GM18511 (cell line): ENCODE results near the gene LACTBL1.
"Not testable (repeated sequence)": the region's sequence is repeated elsewhere in the genome, so short reads cannot be mapped to it uniquely, and the experiment has no call there.

Experiments used
- ATAC-seq: cut with Tn5 transposase; IDR thresholded peaks from one replicate; pipeline ENCODE4 v1.9.1; 2021; ENCODE audit warnings: mild to moderate bottlenecking, moderate library complexity; ENCODE audit not compliant: unreplicated experiment

Gene LACTBL1, protein sequence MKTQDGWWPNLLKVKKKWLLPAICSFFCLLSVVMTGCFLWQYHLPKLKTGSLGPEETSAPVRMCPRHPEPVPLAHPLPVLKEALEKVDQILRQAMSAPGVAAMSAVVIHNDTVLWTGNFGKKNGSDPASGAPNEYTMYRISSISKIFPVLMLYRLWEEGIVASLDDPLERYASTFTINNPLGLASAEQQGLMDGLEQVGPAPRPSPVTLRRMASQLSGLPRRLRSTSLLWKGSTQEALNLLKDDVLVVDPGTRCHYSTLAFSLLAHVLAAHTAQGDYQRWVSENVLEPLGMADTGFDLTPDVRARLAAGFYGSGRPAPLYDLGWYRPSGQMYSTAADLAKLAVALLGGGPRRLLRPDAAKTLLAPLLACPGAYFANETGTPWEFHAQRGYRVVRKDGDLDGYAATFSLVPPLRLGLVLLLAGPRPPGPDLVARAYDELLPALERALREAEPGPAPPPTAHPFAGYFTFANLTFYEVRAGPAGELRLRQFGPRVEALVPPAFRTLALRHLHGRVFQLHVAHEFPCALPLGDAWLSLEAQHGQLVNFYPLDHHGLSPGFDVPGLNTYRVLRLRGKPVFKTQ

DNA sequence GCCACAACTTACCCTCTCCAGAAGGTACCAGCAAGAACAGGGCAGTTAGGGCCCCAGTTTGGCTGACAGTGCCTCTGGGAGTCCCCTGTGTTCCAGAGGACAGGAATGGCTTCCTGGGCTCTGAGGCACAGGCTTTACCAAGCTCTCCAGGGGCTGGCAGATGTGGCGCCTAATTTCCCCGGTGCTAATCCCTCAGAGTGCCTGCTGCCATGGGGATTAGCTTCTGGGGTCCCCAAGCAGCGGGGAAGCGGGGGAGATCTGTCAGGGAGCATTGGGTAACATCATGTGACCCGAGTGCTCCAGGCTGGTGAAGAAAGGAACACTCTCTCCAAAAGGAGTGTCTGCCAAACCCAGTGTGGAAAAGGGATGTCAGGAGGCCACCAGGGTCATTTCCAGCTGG is at the start of gene LACTBL1:
Gene LACTBL1 (minus strand): TSS at position 107 of the 400 bp plus-strand sequence. CDS start 550 bp downstream, outside the sequence.
- no peak for ATAC-seq

DNA sequence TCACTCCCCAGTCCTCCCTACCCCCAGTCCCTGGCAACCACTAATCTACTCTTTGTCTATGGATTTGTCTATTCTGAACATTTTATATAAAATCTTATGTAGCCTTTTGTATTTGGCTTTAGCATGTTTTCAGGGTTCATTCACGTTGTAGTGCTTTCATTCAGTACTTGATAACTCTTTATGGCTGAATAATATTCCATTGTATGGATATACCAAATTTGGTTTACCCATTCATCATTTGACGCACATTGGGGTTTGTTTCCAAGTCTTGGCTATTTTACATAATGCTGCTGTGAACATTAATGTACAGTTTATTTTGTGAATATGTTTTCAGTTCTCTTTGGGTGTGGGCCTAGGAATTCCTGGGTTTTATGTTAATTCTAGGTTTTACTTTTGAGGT is 49.2 kb upstream of the LACTBL1 start:
- ATAC-seq: no peak

DNA sequence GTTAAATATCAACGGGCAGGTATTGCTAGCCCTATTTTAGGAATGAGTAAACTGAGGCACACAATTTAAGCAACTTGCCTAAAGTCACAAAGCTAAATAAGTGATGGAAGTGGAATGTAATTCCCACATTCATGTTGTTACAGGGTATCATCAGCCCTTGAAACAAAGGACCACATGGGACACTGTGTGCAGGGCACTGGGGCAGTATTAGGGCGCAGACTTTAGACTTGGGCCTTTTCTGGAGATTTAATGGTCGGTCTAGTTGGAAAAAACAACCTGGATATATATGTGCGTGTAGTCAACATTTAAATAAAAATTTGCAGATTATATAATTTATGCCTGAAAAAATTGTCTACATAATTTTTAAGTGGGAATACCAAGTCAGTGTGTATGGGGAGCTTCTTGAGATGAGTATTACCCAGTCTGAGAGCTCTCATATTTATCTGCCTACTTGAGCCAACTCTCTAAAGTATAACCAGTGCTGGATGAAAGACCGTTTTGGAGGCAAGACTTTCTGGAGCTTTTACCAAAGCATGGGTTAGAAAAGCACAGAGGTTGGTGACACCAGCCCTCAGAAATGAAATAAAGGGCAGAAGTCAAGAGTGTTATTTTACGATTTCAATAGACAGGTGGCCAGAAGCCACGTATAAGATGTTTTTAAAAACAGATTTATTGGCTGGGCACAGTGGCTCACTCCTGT is 48.2 kb upstream of the LACTBL1 start:
- ATAC-seq: no peak

DNA sequence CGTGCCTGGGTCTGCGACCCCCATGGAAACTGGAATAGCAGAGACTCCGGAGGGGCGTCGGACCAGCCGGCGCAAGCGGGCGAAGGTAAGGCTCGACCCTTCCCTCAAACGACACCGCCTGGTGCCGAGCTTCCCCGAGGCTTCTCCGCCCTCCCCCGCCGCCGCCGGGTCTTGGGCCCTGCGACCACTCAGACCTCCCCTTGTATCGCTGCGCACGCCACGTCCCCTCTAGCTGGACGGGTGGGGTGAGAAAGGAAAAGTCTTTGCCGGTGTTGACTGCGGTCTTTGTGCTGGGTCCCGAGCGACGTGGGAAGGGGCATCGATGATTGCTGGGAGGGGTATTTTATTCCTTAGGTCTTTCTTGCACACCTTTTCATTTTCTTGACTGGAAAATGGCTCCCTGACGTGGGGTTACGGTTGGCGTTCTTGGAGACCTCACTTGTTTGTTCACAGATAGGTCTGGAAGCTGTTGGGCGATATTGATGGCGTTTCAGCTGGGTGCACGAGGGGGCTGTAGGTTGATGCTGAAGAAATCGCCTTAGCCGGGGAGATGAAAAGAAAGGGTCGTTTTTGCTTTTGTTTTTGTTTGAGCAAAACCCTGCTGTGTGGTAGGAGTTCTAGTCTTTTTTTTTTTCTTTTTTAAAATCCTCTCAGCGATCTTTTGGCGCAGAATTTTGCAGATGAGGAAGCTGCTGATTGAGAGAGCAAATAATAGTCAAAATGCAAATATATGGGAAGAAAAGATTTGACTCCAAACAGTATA is 47.4 kb upstream of the LACTBL1 start:
- peak; percentile 33 for ATAC-seq

DNA sequence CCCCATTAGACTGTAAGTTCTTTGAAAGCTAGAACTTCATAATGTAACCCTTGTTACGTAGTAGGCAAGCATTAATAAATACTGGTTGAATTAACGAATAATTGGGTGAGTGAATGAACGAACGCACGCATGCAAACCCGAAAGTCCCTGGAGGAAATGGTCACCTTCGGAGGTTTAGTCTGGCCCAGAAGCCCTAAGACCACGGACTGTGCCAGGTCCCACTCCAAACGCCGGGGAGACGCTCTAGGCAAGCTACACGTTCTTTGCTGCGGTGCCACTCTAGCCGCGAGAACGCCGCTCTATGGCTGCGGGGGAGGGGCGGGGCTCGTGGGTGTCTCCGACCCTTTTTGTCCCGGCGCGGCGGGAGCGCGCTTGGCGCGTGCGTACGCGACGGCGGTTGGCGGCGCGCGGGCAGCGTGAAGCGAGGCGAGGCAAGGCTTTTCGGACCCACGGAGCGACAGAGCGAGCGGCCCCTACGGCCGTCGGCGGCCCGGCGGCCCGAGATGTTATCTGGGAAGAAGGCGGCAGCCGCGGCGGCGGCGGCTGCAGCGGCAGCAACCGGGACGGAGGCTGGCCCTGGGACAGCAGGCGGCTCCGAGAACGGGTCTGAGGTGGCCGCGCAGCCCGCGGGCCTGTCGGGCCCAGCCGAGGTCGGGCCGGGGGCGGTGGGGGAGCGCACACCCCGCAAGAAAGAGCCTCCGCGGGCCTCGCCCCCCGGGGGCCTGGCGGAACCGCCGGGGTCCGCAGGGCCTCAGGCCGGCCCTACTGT is 46.6 kb upstream of the LACTBL1 start, which contains the start of gene KDM1A:
Gene KDM1A (plus strand): TSS at position 375 of the 769 bp plus-strand sequence. CDS start 129 bp downstream, at position 504.
- peak; percentile 91 for ATAC-seq

DNA sequence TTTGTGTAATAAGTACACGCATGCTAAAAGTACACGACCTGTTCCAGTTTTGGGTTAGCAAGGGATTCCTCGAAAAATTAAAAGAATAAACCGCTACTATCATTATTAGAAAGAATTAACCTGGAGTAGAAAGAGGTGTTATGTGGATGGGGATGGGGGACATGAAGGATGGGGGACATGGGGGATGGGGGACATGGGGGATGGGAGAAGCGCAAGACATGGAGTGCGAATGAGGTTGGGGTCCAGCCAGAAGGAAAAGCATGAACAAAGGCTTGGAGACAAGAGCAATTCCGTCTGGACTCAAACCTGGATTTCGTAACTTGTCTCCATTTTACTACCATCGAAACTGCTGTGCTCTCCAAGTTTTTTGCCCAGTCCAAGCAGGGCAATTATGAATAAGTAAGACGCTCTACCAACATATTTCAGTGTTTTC is 46.0 kb upstream of the LACTBL1 start:
- no peak for ATAC-seq

DNA sequence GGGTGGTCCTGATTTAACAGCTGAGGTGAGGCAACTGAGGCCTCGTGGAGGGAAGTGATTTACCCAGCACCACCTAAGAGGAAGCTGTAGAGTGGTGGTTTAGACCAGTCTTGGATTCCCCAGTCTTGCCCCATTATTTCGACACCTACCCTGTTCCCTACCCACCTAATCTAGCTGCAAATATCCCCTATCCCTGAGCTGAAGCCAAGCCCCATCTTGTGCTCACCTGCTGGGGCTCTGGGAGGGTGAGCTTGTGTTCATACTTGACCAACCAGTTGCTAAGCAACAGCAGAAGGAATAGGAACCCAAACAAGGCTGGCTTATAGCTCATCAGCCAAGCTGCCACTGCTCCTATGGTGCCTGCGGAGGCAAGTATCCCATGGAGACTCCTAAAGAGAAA is 41.0 kb upstream of the LACTBL1 start:
- ATAC-seq: no peak

DNA sequence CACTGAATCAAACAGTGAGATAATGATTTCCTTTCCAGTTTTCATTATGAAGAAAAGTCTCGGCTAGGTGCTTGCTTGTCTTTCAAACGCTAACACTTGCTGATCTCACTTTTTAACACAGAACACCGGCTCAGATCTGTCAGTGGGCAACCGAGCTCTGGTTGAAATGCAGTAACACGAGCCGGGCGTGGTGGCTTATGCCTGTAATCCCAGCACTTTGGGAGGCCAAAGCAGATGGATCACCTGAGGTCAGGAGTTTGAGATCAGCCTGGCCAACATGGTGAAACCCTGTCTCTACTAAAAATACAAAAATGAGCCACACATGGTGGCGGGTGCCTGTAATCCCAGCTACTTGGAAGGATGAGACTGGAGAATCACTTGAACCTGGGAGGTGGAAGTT is 37.4 kb upstream of the LACTBL1 start:
- ATAC-seq: not testable (repeated sequence)

DNA sequence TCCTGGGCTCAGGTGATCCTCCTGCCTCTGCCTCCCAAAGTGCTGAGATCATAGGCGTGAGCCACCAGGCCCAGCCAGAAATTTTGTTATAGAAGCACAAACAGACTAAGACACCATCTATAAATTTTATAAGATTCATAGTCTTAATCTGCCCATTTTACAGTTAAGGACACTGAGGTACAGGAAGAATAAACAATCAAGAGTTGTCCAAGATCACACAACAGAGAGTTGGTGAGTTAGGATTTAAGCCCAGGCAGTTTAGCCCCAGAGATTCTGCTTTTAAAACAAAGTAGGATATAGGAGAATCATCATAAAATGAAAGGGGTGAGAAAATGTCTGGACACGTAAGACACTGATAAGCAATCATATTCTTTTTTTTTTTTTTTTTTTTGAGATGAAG is 36.2 kb upstream of the LACTBL1 start:
- ATAC-seq: no peak

DNA sequence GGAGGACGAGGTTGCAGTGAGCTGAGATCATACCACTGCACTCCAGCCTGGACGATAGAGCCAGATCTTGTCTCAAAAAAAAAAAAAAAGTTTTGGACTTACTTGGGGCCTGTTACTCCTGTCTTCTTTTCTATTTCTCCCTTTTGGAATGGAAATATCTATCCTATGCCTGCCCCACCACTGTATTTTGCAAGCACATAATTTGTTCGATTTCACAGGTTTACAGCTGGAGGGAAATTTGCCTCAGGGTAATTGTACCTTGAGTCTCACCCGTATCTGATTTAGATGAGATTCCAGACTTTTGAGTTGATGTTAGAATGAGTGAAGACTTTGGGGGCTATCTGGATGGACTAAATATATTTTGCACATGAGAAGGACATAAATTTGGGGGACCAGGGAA is 34.4 kb upstream of the LACTBL1 start:
- no peak for ATAC-seq

DNA sequence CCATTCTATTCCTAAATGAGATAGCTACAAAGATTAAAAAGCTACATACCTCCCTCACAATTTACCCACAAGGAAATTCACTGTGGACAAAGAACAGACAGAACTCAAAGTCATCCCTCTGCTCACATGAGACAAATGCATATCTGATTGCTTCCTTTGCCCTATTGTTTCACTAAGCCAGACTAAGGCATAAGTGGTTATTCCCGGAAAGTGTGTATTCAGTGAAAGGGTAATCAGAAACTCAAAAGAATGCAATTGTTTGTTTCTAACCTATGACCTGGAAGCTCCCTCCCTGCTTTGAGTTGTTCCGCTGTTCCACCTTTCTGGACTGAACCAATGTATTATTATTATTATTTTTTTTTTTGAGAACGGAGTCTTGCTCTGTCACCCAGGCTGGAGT is 32.1 kb upstream of the LACTBL1 start:
- not testable (repeated sequence) for ATAC-seq

DNA sequence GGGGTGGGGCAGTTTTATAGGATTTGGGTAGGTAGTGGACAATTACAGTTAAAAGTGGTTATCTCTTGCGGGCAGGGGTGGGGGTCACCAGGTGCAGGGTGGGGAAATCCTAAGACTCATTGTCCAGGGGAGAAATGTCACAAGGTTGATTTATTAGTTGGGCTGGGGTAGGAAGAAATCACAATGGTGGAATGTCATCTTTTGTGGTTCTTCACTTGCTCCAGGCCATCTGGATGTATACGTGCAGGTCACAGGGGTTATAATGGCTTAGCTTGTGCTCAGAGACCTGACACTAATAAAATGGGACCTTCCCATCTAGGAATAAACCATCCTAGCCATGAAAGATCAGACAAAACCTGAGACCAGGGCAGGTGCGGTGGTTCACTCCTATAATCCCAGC is 31.4 kb upstream of the LACTBL1 start:
- ATAC-seq: no peak

DNA sequence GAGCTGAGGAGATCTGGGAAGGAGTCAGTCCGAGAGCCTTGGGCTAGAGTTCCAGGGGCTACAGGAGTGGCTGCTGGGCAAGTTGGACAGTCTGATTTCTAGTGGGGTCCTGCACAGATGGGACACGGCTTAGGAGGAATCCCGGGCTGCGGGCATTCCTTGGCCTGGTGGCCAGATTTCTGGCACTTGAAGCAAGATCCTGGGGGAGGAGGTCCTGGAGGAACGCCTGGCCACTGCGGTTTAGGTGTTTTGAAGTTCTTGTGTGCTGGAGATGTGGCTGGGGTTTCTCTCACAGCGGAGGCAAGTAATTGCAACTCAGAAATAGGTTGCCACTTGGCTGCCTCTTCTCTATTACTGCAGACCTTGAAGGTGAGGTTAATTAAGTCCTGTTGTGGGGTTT is 29.6 kb upstream of the LACTBL1 start:
- ATAC-seq: not testable (repeated sequence)

DNA sequence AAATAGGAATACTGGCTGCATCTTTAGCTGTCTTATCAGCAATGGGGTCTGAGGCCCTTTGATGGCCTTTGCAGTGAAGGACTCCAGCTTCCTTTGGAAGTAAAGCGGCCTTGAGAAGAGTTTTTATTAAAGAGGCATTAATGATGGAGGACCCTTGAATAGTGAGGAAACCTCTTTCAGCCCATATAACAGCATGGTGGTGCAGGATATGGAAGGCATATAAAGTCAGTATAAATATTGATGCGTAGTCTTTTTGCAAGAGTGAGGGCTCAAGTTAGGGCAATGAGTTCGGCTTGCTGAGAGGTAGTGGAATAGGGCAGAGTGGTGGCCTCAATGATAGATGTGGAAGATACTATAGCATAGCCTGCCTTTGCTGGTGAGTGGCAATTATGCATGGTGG is 27.5 kb upstream of the LACTBL1 start:
- ATAC-seq: not testable (repeated sequence)

DNA sequence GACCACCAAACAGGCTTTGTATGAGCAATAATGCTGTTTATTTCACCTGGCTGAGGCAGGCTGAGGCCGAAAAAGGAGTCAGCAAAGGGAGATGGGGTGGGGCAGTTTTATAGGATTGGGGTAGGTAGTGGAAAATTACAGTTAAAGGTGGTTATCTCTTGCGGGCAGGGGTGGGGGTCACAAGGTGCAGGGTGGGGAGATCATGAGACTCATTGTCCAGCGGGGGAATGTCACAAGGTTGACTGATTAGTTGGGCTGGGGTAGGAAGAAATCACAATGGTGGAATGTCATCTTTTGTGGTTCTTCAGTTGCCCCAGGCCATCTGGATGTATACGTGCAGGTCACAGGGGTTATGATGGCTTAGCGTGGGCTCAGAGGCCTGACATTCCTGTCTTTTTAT is 24.9 kb upstream of the LACTBL1 start:
- not testable (repeated sequence) for ATAC-seq

DNA sequence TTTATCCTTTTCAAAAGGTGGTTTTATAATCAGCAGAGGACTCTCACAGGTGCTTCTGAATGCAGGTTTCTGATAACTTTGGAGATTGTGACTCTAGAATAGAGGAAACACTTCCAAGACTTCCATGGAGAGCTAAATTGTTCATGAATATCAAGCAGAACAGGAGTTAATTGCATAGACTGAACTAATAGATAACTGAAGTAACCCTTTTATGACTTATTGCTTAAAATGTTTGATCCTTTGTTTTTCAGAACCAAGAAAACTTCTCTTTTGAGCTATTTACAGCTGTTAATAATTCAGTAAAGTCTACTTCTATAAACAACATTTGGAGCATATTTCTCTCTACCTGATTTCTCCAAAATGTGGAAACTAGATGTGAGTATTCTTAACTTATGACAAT is 23.1 kb upstream of the LACTBL1 start:
- no peak for ATAC-seq

DNA sequence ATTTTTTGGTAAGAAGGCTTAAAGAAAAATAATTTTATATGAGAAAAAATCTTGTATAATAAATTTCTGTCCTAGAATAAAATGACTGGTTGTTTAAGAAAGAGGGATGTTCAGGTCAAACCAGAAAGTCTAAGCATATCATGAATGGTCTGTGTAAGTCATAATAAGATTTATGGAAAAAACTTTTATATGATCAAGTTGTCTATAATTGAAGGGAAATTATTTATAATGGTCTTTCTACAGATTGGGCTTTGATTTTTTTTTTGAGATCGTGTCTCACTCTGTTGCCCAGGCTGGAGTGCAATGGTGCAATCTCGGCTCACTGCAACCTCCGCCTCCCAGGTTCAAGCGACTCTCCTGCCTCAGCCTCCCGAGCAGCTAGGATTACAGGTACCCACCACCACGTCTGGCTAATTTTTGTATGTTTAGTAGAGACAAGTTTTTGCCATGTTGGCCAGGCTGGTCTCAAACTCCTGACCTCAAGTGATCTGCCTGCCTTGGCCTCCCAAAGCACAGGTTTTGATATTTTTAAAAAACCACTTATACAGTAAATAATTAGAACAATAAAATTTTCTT is 20.6 kb upstream of the LACTBL1 start:
- ATAC-seq: not testable (repeated sequence)

DNA sequence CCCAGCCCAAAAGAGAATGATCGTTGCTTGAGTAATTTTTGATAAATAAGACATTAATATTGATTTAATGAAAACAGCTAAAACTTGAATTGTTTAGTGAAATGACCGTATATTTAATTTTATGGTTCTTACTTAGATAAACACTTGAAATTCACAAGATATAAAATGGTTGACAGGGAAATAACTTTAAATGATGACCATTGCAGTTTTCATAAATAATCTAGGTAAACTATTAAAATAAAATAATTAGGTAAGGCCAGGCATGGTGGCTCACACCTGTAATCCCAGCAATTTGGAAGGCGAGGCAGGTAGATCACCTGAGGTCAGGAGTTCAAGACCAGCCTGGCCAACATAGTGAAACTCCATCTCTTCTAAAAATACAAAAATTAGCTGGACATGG is 19.7 kb upstream of the LACTBL1 start:
- ATAC-seq: not testable (repeated sequence)

DNA sequence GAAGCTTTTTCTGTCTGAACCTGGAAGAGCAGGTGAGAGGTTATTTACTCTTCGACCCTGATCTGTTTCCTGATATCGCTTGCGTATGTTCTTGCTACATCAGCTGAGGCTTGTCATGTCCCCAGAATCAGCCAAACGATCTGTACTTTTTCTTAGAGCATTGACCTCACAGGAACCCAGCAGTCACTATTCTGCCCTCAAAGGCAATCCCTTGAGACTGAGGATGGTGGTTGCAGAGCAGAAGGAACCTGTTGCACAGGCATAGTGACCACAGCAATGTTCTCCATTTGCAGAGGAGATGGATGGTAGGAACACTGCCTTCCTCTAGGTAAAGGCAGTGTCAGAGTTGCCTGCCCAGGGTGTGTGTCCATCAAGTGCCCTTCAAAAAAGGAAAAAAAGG is 11.3 kb upstream of the LACTBL1 start:
- ATAC-seq: no peak

DNA sequence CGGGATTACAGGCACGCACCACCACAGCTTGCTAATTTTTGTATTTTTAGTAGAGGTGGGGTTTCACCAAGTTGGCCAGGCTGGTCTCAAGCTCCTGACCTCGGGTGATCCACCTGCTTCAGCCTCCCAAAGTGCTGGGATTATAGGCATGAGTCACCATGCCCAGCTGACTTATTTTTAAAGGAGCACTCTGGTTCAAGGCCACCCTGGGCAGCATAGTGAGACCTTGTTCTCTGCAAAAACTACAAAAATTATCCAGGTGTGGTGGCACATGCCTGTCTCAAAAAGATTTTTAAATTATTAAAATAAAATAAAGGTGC is 7.8 kb upstream of the LACTBL1 start:
- ATAC-seq: not testable (repeated sequence)
